NT2/D1 (cell line): Measurements from ENCODE around the gene NRGN.

Source experiments
- DNase-seq: peaks from one replicate; pipeline ENCODE4 v3.0.0-alpha.2; 2011; ENCODE audit warnings: low read depth, low spot score
- H3K27me3 ChIP-seq: 2 replicates; pipeline ENCODE4 v1.6.0; 2011; ENCODE audit warnings: mild to moderate bottlenecking; ENCODE audit not compliant: insufficient read length, insufficient read depth
- H3K36me3 ChIP-seq: 2 replicates; pipeline ENCODE4 v1.6.1; 2011; ENCODE audit warnings: mild to moderate bottlenecking, low read length, mixed read lengths; ENCODE audit not compliant: insufficient read depth, insufficient read length
- H3K4me1 ChIP-seq: 2 replicates; pipeline ENCODE4 v1.5.1; 2011; ENCODE audit not compliant: insufficient read depth, insufficient read length
- H3K4me3 ChIP-seq: 2 replicates; pipeline ENCODE4 v1.5.1; 2011; ENCODE audit warnings: low read depth; ENCODE audit not compliant: insufficient read length
- H3K9ac ChIP-seq: 2 replicates; pipeline ENCODE4 v1.6.0; 2011; ENCODE audit warnings: low read depth; ENCODE audit not compliant: insufficient read length
- H3K9me3 ChIP-seq: 2 replicates; pipeline ENCODE4 v1.5.1; 2011; ENCODE audit warnings: mild to moderate bottlenecking, low read length; ENCODE audit not compliant: insufficient read depth
- SUZ12 ChIP-seq: IDR thresholded peaks from 2 replicates; pipeline ENCODE4 v1.6.1; 2011; ENCODE audit not compliant: insufficient read length, insufficient read depth; ENCODE audit errors: extremely low read depth
- YY1 ChIP-seq: IDR thresholded peaks from 2 replicates; pipeline ENCODE4 v1.6.1; 2011; ENCODE audit not compliant: insufficient read length, insufficient read depth
- ZNF274 ChIP-seq: IDR thresholded peaks from 2 replicates; pipeline ENCODE4 v1.6.1; 2011; ENCODE audit warnings: mild to moderate bottlenecking, low read depth, low read length

NRGN gene

GRCh38 chr11:124717421-124717785 lies 22.3 kb upstream of the NRGN start:
- TF ChIP-seq ZNF274 (no peak), YY1 (no peak), SUZ12 (no peak)
- Histone ChIP-seq H3K4me3 (peak overlapping the region; percentile 35), H3K36me3 (no peaks in the 10 kb centered on the region), H3K27me3 (peaks cover 83% of the 10 kb centered on the region), H3K4me1 (peaks cover 3% of the 10 kb centered on the region), H3K9me3 (no peaks in the 10 kb centered on the region), H3K9ac (no peak overlapping the region)
- DNase-seq: no peak

GRCh38 chr11:124717786-124718651 lies 21.7 kb upstream of the NRGN start:
- Histone ChIP-seq H3K4me3 (peak overlapping the region; percentile 35), H3K36me3 (no peaks in the 10 kb centered on the region), H3K4me1 (peaks cover 4% of the 10 kb centered on the region), H3K9ac (peak overlapping the region; percentile 25), H3K9me3 (no peaks in the 10 kb centered on the region), H3K27me3 (peaks cover 89% of the 10 kb centered on the region)
- DNase-seq: no peak
- TF ChIP-seq YY1: no peak
- TF ChIP-seq SUZ12: no peak
- no peak for TF ChIP-seq ZNF274

DNA sequence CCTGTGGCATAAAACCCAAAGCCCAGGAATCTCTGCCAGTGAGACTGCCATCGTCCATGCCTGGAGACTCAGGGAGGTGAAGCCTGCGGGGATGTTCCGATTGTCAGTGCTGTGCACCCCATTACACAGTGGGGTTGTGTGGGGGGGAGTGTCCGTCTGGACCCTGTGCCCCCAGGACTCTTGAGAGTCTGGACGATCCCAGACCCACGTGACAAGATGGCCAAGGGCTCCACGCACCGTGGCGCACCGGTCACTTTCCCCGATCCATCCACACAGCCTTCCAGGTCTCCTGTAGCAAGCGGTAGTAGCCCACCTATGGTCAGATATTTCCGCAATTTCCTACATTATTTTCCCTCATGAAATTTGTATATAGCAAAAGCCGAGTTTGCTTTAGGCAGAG lies 20.9 kb upstream of the NRGN start:
- no peaks in the 10 kb centered on the region for H3K36me3 ChIP-seq
- peaks cover 4% of the 10 kb centered on the region for H3K4me1 ChIP-seq
- H3K9ac ChIP-seq: no peak overlapping the region
- peaks cover 97% of the 10 kb centered on the region for H3K27me3 ChIP-seq
- no peak for DNase-seq
- peak overlapping the region; percentile 35 for H3K4me3 ChIP-seq
- no peaks in the 10 kb centered on the region for H3K9me3 ChIP-seq
- no peak for TF ChIP-seq YY1

- Histone ChIP-seq H3K36me3 (no peaks in the 10 kb centered on the region), H3K9me3 (no peaks in the 10 kb centered on the region), H3K27me3 (peaks cover 97% of the 10 kb centered on the region), H3K4me1 (peaks cover 4% of the 10 kb centered on the region), H3K4me3 (no peak overlapping the region), H3K9ac (no peak overlapping the region)
- no peak for TF ChIP-seq YY1
- TF ChIP-seq SUZ12: no peak
- no peak for TF ChIP-seq ZNF274
- no peak for DNase-seq
These were observed 20.2 kb upstream of the NRGN start for GRCh38 chr11:124719534-124719933.

DNA sequence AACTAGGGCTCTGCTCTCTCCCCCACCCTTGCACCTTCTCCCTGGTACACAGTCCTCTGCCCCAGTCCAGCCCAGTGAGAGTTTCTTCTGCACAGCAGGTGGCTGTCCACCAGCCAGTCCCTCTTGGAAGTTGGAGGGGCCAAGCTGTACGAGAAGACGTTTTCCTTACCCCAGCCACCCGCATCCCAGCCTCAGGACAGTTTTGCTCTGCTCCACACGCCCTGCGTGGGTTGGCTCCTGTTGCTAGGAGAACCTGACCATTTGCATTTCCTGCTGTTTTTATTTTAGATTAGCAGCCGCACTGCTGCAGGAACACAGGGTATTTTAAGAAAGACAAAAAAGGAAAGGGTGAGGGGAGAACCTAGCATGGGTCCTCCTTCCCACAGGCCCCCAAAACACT lies 17.6 kb upstream of the NRGN start:
- H3K4me3 ChIP-seq: no peak overlapping the region
- no peak overlapping the region for H3K9ac ChIP-seq
- H3K27me3 ChIP-seq: peaks cover 76% of the 10 kb centered on the region
- H3K36me3 ChIP-seq: no peaks in the 10 kb centered on the region
- TF ChIP-seq ZNF274: no peak
- TF ChIP-seq YY1: no peak
- TF ChIP-seq SUZ12: no peak
- H3K4me1 ChIP-seq: peaks cover 10% of the 10 kb centered on the region
- DNase-seq: no peak
- H3K9me3 ChIP-seq: no peaks in the 10 kb centered on the region

DNA sequence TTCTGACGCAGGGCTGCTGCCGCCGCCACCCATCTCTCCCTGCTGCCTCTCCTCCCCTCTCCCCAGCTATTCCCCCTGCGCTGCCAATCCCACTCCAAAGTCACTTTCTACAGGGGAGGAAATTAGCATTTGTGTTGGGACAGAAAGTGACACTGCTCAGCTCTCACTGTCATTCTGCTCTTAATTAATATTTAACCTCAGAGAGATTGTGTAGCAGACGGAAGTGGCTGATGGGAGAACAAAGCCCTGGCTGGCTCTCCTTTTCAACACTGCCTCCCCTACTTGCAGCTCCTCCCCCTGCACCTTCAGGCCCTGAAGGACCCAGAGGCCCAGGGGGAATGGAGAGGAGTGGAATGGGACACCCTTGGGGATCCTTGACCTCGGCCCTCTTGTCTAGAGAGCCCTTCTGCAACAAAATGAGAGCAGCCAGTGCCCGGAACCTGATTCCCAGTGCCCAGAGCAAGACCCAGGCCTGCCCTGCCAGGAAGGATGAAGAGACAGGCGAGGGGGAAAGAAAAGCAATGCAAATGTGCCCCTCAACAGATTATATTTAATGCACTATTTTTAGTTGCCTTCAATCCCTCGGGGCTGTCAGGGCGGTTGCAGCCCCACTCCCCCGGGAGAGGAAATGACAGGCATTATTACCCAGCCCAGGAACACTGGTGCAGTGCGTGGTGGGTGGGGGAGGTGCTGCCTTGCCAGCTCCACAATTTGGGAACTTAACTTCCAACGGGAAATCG lies 14.6 kb upstream of the NRGN start:
- no peak for TF ChIP-seq SUZ12
- no peak for TF ChIP-seq YY1
- TF ChIP-seq ZNF274: no peak
- H3K4me1 ChIP-seq: peaks cover 10% of the 10 kb centered on the region
- no peak for DNase-seq
- H3K27me3 ChIP-seq: peaks cover 47% of the 10 kb centered on the region
- no peaks in the 10 kb centered on the region for H3K36me3 ChIP-seq
- H3K9ac ChIP-seq: no peak overlapping the region
- H3K9me3 ChIP-seq: no peaks in the 10 kb centered on the region
- no peak overlapping the region for H3K4me3 ChIP-seq

DNA sequence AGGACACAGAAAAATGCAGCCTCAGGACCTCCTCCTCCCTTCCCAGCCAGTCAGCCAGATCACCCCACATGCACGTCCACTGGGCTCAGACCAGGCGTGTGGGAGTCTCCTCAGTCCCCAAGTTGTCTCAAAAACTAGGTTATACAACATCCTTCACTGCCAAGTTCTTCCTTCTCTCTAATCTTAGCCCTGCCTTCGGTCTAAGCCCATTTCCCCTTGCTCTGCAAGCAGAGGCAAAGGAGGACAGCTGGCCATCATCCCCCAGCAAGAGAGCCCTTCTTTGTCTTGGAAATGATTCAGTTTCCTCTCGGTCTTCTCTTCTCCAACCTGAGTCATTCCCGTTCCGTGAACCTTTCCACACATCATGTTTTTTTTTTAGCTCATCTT lies 14.0 kb upstream of the NRGN start:
- Histone ChIP-seq H3K9me3 (no peaks in the 10 kb centered on the region), H3K4me3 (peak overlapping the region; percentile 9), H3K27me3 (peaks cover 41% of the 10 kb centered on the region), H3K4me1 (peaks cover 10% of the 10 kb centered on the region), H3K9ac (no peak overlapping the region), H3K36me3 (no peaks in the 10 kb centered on the region)
- DNase-seq: no peak
- TF ChIP-seq YY1 (no peak), ZNF274 (no peak), SUZ12 (no peak)

DNA sequence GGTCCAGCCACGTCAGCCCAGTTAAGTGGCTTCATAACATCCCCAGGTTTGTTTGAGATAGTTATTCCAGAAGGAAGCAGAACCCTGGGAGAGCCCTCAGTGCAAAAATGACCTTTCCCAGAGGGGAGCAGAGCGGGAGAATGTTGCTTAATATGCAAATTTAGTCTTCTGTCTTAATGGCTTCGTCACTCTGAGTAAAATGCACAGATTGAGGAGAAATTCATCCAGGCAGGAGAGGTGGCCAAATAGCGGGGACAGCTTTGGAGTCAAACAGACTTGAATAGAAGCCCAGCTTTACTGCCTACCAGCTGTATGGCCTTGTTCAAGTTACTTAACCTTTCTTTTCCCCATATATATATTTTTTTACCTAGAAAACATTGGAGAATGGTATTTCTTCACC lies 12.3 kb upstream of the NRGN start:
- Histone ChIP-seq H3K4me1 (peaks cover 9% of the 10 kb centered on the region), H3K4me3 (no peak overlapping the region), H3K27me3 (peaks cover 24% of the 10 kb centered on the region), H3K9ac (no peak overlapping the region), H3K9me3 (no peaks in the 10 kb centered on the region), H3K36me3 (no peaks in the 10 kb centered on the region)
- no peak for DNase-seq
- no peak for TF ChIP-seq YY1
- TF ChIP-seq ZNF274: no peak
- TF ChIP-seq SUZ12: no peak
